PC-3 (cell line): ENCODE data around the gene PRDM11.

Source experiments
- CTCF ChIP-seq: fragments of 300-600 bp; sonication (generic); conservative IDR thresholded peaks from 2 replicates; pipeline ENCODE4 v1.5.1; 2017; ENCODE audit warnings: antibody characterized with exemption, low read depth, mild to moderate bottlenecking, low read length
- EZH2phosphoT487 ChIP-seq: fragments of 300-600 bp; sonication (generic); IDR thresholded peaks from 2 replicates; pipeline ENCODE4 v1.6.1; 2018; ENCODE audit warnings: mild to moderate bottlenecking, antibody characterized with exemption, low read length, borderline replicate concordance

GRCh38 chr11:45223496-45223895 is 77.1 kb downstream of the PRDM11 start:
- TF ChIP-seq CTCF = no peak
- TF ChIP-seq EZH2phosphoT487 = no peak
